Activated CD4-positive, alpha-beta memory T cell treated with anti-CD3 and anti-CD28 coated beads for 36 hours (primary cell): ENCODE measurements around the gene FBXW8. TPM values are rescaled to one million over a fixed set of nuclear protein-coding genes. Genes with fewer than 3 reads are reported as not detected.

ENCODE experiments used
- CTCF ChIA-PET: fragments of 350-600 bp; sonication (Branson Sonifier 250); formaldehyde crosslinking; loops from one replicate; lab custom pipeline; 2021; ENCODE audit warnings: antibody characterized with exemption, inconsistent platforms; lab: Charles Lee
- POLR2A ChIA-PET: fragments of 350-600 bp; sonication (Branson Sonifier 250); formaldehyde crosslinking; loops from one replicate; lab custom pipeline; 2021; ENCODE audit warnings: antibody characterized with exemption; lab: Charles Lee
- DNase-seq: peaks from one replicate; pipeline ENCODE4 v3.0.0-alpha.2; 2020
- H3K27ac Mint-ChIP-seq: one replicate; pipeline ENCODE4 v1.8.0; 2021; ENCODE audit warnings: mixed read lengths
- H3K27me3 Mint-ChIP-seq: one replicate; pipeline ENCODE4 v1.8.0; 2021; ENCODE audit warnings: mixed read lengths
- H3K36me3 Mint-ChIP-seq: one replicate; pipeline ENCODE4 v1.8.0; 2021; ENCODE audit warnings: mixed read lengths
- H3K4me1 Mint-ChIP-seq: one replicate; pipeline ENCODE4 v1.8.0; 2021; ENCODE audit warnings: low read depth, mixed read lengths
- H3K4me3 Mint-ChIP-seq: one replicate; pipeline ENCODE4 v1.8.0; 2021; ENCODE audit warnings: mild to moderate bottlenecking, mixed read lengths
- H3K9me3 Mint-ChIP-seq: one replicate; pipeline ENCODE4 v1.8.0; 2021; ENCODE audit warnings: mixed read lengths
- intact Hi-C: fragments of 100-400 bp; cut with micrococcal nuclease; formaldehyde crosslinking; loops from one replicate; pipeline ENCODE4 v1.15.1; 2023
- total RNA-seq, 2 experiments: library from RNA; stranded (reverse); gene quantifications; one replicate each; pipeline ENCODE4 v1.2.3, GENCODE V29; 2021

Gene FBXW8
- total RNA-seq, 2 experiments from 2014 or later: 5.3 to 5.7 TPM

GRCh38 chr12:117015811-117016210 lies 105.1 kb downstream of the FBXW8 start:
- POLR2A ChIA-PET: no interaction called here
- DNase-seq: no peak
- CTCF ChIA-PET: no interaction called here
- no peaks in the 10 kb centered on the region for H3K27me3 Mint-ChIP-seq
- intact Hi-C loops: no loop called here
- H3K4me3 Mint-ChIP-seq: no peak overlapping the region
- peaks cover 51% of the 10 kb centered on the region for H3K36me3 Mint-ChIP-seq
- H3K4me1 Mint-ChIP-seq: no peaks in the 10 kb centered on the region
- H3K27ac Mint-ChIP-seq: no peak overlapping the region
- peaks cover 35% of the 10 kb centered on the region for H3K9me3 Mint-ChIP-seq

GRCh38 chr12:117017807-117018206 lies 107.1 kb downstream of the FBXW8 start:
- Mint-ChIP-seq H3K4me3 (no peak overlapping the region), H3K27me3 (no peaks in the 10 kb centered on the region), H3K4me1 (no peaks in the 10 kb centered on the region), H3K36me3 (peaks cover 37% of the 10 kb centered on the region), H3K27ac (no peak overlapping the region), H3K9me3 (peaks cover 29% of the 10 kb centered on the region)
- intact Hi-C loops: no loop called here
- ChIA-PET POLR2A (no interaction called here), CTCF (no interaction called here)
- no peak for DNase-seq

GRCh38 chr12:117018276-117018675 lies 107.5 kb downstream of the FBXW8 start:
- Mint-ChIP-seq H3K36me3 (peaks cover 33% of the 10 kb centered on the region), H3K27me3 (no peaks in the 10 kb centered on the region), H3K4me1 (no peaks in the 10 kb centered on the region), H3K27ac (no peak overlapping the region), H3K4me3 (no peak overlapping the region), H3K9me3 (peaks cover 24% of the 10 kb centered on the region)
- intact Hi-C loops: no loop called here
- no peak for DNase-seq
- POLR2A ChIA-PET: no interaction called here
- CTCF ChIA-PET: no interaction called here

GRCh38 chr12:117018685-117019084 lies 107.9 kb downstream of the FBXW8 start:
- Mint-ChIP-seq H3K4me3 (no peak overlapping the region), H3K27me3 (no peaks in the 10 kb centered on the region), H3K36me3 (peaks cover 31% of the 10 kb centered on the region), H3K4me1 (no peaks in the 10 kb centered on the region), H3K27ac (no peak overlapping the region), H3K9me3 (peaks cover 22% of the 10 kb centered on the region)
- DNase-seq: no peak
- CTCF ChIA-PET: no interaction called here
- intact Hi-C loops: no loop called here
- POLR2A ChIA-PET: no interaction called here

- ChIA-PET CTCF (no interaction called here), POLR2A (no interaction called here)
- Mint-ChIP-seq H3K4me1 (no peaks in the 10 kb centered on the region), H3K4me3 (no peak overlapping the region), H3K36me3 (peaks cover 19% of the 10 kb centered on the region), H3K9me3 (peaks cover 10% of the 10 kb centered on the region), H3K27me3 (no peaks in the 10 kb centered on the region), H3K27ac (no peak overlapping the region)
- intact Hi-C loops: loop anchor here (10.0 kb wide), 1 partner anchor 315 kb away; no protein-coding TSS in a partner anchor
- no peak for DNase-seq
Observed at GRCh38 chr12:117019866-117020265, 109.1 kb downstream of the FBXW8 start.

- H3K36me3 Mint-ChIP-seq: peaks cover 11% of the 10 kb centered on the region
- H3K27me3 Mint-ChIP-seq: no peaks in the 10 kb centered on the region
- ChIA-PET POLR2A (no interaction called here), CTCF (no interaction called here)
- H3K4me3 Mint-ChIP-seq: no peak overlapping the region
- DNase-seq: no peak
- peaks cover 1% of the 10 kb centered on the region for H3K4me1 Mint-ChIP-seq
- intact Hi-C loops: loop anchor here (10.0 kb wide), 1 partner anchor 316 kb away; no protein-coding TSS in a partner anchor
- H3K9me3 Mint-ChIP-seq: peaks cover 2% of the 10 kb centered on the region
- no peak overlapping the region for H3K27ac Mint-ChIP-seq
Observed at GRCh38 chr12:117020536-117021220, 109.9 kb downstream of the FBXW8 start.

GRCh38 chr12:117022465-117022864 lies 111.7 kb downstream of the FBXW8 start:
- ChIA-PET CTCF (interaction anchor here (0.9 to 7.5 kb wide), 2 partner anchors 10 to 98 kb away, joined by 3 to 96 read pairs; no protein-coding TSS in a partner anchor), POLR2A (no interaction called here)
- Mint-ChIP-seq H3K27me3 (no peaks in the 10 kb centered on the region), H3K36me3 (peaks cover 2% of the 10 kb centered on the region), H3K4me1 (peaks cover 1% of the 10 kb centered on the region), H3K27ac (no peak overlapping the region), H3K9me3 (no peaks in the 10 kb centered on the region), H3K4me3 (no peak overlapping the region)
- intact Hi-C loops: loop anchor here (10.0 kb wide), 1 partner anchor 318 kb away; no protein-coding TSS in a partner anchor
- no peak for DNase-seq

- peaks cover 1% of the 10 kb centered on the region for H3K4me1 Mint-ChIP-seq
- H3K27ac Mint-ChIP-seq: no peak overlapping the region
- peaks cover 2% of the 10 kb centered on the region for H3K36me3 Mint-ChIP-seq
- intact Hi-C loops: loop anchor here (10.0 kb wide), 1 partner anchor 319 kb away; no protein-coding TSS in a partner anchor
- H3K9me3 Mint-ChIP-seq: no peaks in the 10 kb centered on the region
- H3K4me3 Mint-ChIP-seq: no peak overlapping the region
- POLR2A ChIA-PET: no interaction called here
- no peaks in the 10 kb centered on the region for H3K27me3 Mint-ChIP-seq
- CTCF ChIA-PET: interaction anchor here (1.0 to 7.5 kb wide), 6 partner anchors 10 to 143 kb away, joined by 3 to 96 read pairs (median 3); no protein-coding TSS in a partner anchor
- DNase-seq: no peak
Observed at GRCh38 chr12:117023998-117024960, 113.5 kb downstream of the FBXW8 start.

GRCh38 chr12:117024961-117025480 lies 114.3 kb downstream of the FBXW8 start:
- H3K27ac Mint-ChIP-seq: no peak overlapping the region
- no peak for DNase-seq
- ChIA-PET POLR2A (no interaction called here), CTCF (interaction anchor here (0.9 to 7.5 kb wide), 11 partner anchors 28 to 321 kb away, joined by 3 to 96 read pairs (median 3); no protein-coding TSS in a partner anchor)
- intact Hi-C loops: loop anchor here (1.0 to 10.0 kb wide), 3 partner anchors 94 to 320 kb away; no protein-coding TSS in a partner anchor
- H3K9me3 Mint-ChIP-seq: no peaks in the 10 kb centered on the region
- H3K4me1 Mint-ChIP-seq: peaks cover 1% of the 10 kb centered on the region
- H3K36me3 Mint-ChIP-seq: peaks cover 2% of the 10 kb centered on the region
- no peaks in the 10 kb centered on the region for H3K27me3 Mint-ChIP-seq
- no peak overlapping the region for H3K4me3 Mint-ChIP-seq

GRCh38 chr12:117025481-117026151 lies 114.9 kb downstream of the FBXW8 start:
- no peaks in the 10 kb centered on the region for H3K9me3 Mint-ChIP-seq

GRCh38 chr12:117026343-117026742 lies 115.6 kb downstream of the FBXW8 start:
- Mint-ChIP-seq H3K27ac (peak overlapping the region; percentile 18), H3K27me3 (no peaks in the 10 kb centered on the region), H3K4me3 (no peak overlapping the region), H3K4me1 (peaks cover 1% of the 10 kb centered on the region), H3K36me3 (peaks cover 2% of the 10 kb centered on the region), H3K9me3 (no peaks in the 10 kb centered on the region)
- POLR2A ChIA-PET: no interaction called here
- DNase-seq: no peak
- intact Hi-C loops: loop anchor here (1.0 to 10.0 kb wide), 2 partner anchors 11 to 322 kb away; no protein-coding TSS in a partner anchor
- CTCF ChIA-PET: interaction anchor here (0.5 to 7.5 kb wide), 19 partner anchors 7 to 323 kb away, joined by 3 to 96 read pairs (median 4); no protein-coding TSS in a partner anchor

More at GRCh38 chr12:117025481-117026151, 114.9 kb downstream of the FBXW8 start:
- Mint-ChIP-seq H3K4me3 (no peak overlapping the region), H3K4me1 (peaks cover 1% of the 10 kb centered on the region), H3K27me3 (no peaks in the 10 kb centered on the region), H3K27ac (peak overlapping the region; percentile 45), H3K36me3 (peaks cover 2% of the 10 kb centered on the region)
- DNase-seq: peak; percentile 60
- ChIA-PET CTCF (interaction anchor here (0.5 to 7.5 kb wide), 21 partner anchors 8 to 322 kb away, joined by 3 to 96 read pairs (median 4); no protein-coding TSS in a partner anchor), POLR2A (no interaction called here)
- intact Hi-C loops: loop anchor here (1.0 to 10.0 kb wide), 4 partner anchors 12 to 321 kb away; no protein-coding TSS in a partner anchor
